CD4-positive, alpha-beta T cell (primary cell): ENCODE measurements around the gene PPT1. TPM values are rescaled to one million over a fixed set of nuclear protein-coding genes. Genes with fewer than 3 reads are reported as not detected.

ENCODE experiments used
- ATAC-seq: fragments of 200-7000 bp; cut with Tn5 transposase; one replicate; pipeline ENCODE4 v1.10.0; 2022; ENCODE audit warnings: mild to moderate bottlenecking; ENCODE audit not compliant: poor library complexity
- CTCF ChIA-PET: fragments of 350-600 bp; sonication (Branson Sonifier 250); formaldehyde crosslinking; loops from one replicate; lab custom pipeline; 2021; ENCODE audit warnings: antibody characterized with exemption, inconsistent platforms; lab: Charles Lee
- POLR2A ChIA-PET: fragments of 350-600 bp; sonication (Branson Sonifier 250); formaldehyde crosslinking; loops from one replicate; lab custom pipeline; 2021; ENCODE audit warnings: antibody characterized with exemption, inconsistent platforms; lab: Charles Lee
- DNase-seq, 14 experiments: peaks; one replicate each; pipeline ENCODE4 v3.0.0-alpha.2; 2013 to 2020; ENCODE audit warnings: mixed read lengths in 2 of 14
- H3K27ac ChIP-seq, 2 donors: one replicate each; pipeline versions ENCODE4 v1.5.1 to v1.7.0; 2013; ENCODE audit warnings: low read length in 2 of 2, low read depth in 1 of 2, mild to moderate bottlenecking in 1 of 2
- H3K27me3 ChIP-seq, 2 experiments: 1 replicate in 1 of 2; 2 replicates in 1 of 2; pipeline versions ENCODE4 v1.6.1 to v1.7.0; 2013; ENCODE audit warnings: low read length in 2 of 2, control low read depth in 1 of 2, mild to moderate bottlenecking in 1 of 2, moderate library complexity in 1 of 2; ENCODE audit not compliant: insufficient read depth in 2 of 2, control insufficient read depth in 1 of 2
- H3K36me3 ChIP-seq: one replicate; pipeline ENCODE4 v1.6.1; 2013; ENCODE audit warnings: low read length, control low read depth; ENCODE audit not compliant: insufficient read depth
- H3K4me1 ChIP-seq: one replicate; pipeline ENCODE4 v1.6.1; 2013; ENCODE audit warnings: low read length, control low read depth; ENCODE audit not compliant: insufficient read depth
- H3K4me3 ChIP-seq: one replicate; pipeline ENCODE4 v1.5.1; 2013; ENCODE audit warnings: mild to moderate bottlenecking, low read length, moderate library complexity
- H3K9me3 ChIP-seq, 2 experiments: 1 replicate in 1 of 2; 2 replicates in 1 of 2; pipeline versions ENCODE4 v1.6.1 to v1.7.0; 2013; ENCODE audit warnings: low read length in 2 of 2, mild to moderate bottlenecking in 2 of 2, control low read depth in 1 of 2, moderate library complexity in 1 of 2; ENCODE audit not compliant: control insufficient read depth in 1 of 2, insufficient read depth in 1 of 2
- H3K27ac Mint-ChIP-seq: one replicate; pipeline ENCODE4 v1.8.0; 2020; ENCODE audit warnings: mixed read lengths
- H3K27me3 Mint-ChIP-seq: one replicate; pipeline ENCODE4 v1.8.0; 2021; ENCODE audit warnings: mixed read lengths
- H3K36me3 Mint-ChIP-seq: one replicate; pipeline ENCODE4 v1.8.0; 2021; ENCODE audit warnings: low read depth, mixed read lengths
- H3K4me1 Mint-ChIP-seq: one replicate; pipeline ENCODE4 v1.8.0; 2021; ENCODE audit warnings: low read depth, mixed read lengths
- H3K4me3 Mint-ChIP-seq: one replicate; pipeline ENCODE4 v1.8.0; 2020; ENCODE audit warnings: mild to moderate bottlenecking, mixed read lengths
- H3K9me3 Mint-ChIP-seq: one replicate; pipeline ENCODE4 v1.8.0; 2020; ENCODE audit warnings: mixed read lengths
- intact Hi-C, 2 experiments: fragments of 100-400 bp; cut with DNase I in 1 of 2; cut with micrococcal nuclease in 1 of 2; formaldehyde crosslinking; loops; one replicate each; pipeline versions ENCODE4 v1.15.1 to v1.9.0; 2023 to 2025; cut with DNase I, micrococcal nuclease
- total RNA-seq, 174 experiments: library from RNA in 2 of 174; stranded (reverse) in 2 of 174; gene quantifications; one replicate each; pipeline ENCODE4 v1.2.3 and lab custom pipeline; 2021 to 2026
- TF ChIP-seq, protein P1 (sequence below): fragments of 200-600 bp; IDR thresholded peaks from one replicate; pipeline ENCODE4 v1.8.0; 2022; ENCODE audit warnings: antibody characterized with exemption, mild to moderate bottlenecking

Gene PPT1
- total RNA-seq, 2 experiments from 2014 or later: 31.9 to 34.5 TPM

DNA sequence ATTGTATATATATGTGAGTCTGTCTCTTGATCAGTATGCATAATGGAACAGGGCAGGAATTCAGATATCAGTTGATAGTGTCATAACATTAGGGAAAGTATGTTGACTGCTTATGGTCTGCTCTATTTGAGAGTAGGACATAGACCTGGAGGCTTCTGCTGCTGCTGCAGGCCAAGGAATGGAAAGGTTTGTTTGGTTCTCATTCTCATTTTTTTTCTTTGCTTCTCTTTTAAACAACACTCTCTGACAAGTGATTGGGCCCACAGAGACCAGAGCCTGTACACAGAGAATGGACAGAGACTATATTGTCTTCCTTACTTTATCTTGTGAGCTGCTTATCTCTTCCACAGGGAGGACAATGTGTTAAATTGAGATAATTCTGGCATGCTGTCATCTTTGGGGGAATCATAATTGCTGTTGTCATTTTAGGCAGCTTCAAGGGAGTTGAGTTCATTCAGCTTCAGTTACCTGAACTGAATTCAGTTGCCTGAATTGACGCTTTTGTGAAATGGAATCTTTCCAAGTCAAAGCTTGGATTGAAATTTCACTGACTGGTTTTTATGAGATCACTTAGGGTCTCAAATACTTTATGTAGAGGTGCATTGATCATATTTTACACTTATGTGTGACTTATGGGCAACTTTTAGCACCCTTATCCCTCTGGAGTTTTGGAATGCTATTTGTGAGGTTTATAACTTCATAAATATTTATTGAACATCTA is 39.6 kb downstream of the PPT1 start:
- Mint-ChIP-seq H3K36me3 (peaks cover 82% of the 10 kb centered on the region), H3K4me1 (peaks cover 98% of the 10 kb centered on the region), H3K27ac (peak overlapping the region; percentile 95), H3K4me3 (peak overlapping the region; percentile 62), H3K27me3 (no peaks in the 10 kb centered on the region), H3K9me3 (no peaks in the 10 kb centered on the region)
- peak overlapping the region; percentile 59 to 62 for H3K27ac ChIP-seq
- POLR2A ChIA-PET: interaction anchor here (1.0 to 6.3 kb wide), 4 partner anchors 10 to 17 kb away, joined by 3 to 56 read pairs (median 6); partner anchors contain the start of gene CAP1
- peaks cover 62% of the 10 kb centered on the region for H3K36me3 ChIP-seq
- TF ChIP-seq, protein P1, sequence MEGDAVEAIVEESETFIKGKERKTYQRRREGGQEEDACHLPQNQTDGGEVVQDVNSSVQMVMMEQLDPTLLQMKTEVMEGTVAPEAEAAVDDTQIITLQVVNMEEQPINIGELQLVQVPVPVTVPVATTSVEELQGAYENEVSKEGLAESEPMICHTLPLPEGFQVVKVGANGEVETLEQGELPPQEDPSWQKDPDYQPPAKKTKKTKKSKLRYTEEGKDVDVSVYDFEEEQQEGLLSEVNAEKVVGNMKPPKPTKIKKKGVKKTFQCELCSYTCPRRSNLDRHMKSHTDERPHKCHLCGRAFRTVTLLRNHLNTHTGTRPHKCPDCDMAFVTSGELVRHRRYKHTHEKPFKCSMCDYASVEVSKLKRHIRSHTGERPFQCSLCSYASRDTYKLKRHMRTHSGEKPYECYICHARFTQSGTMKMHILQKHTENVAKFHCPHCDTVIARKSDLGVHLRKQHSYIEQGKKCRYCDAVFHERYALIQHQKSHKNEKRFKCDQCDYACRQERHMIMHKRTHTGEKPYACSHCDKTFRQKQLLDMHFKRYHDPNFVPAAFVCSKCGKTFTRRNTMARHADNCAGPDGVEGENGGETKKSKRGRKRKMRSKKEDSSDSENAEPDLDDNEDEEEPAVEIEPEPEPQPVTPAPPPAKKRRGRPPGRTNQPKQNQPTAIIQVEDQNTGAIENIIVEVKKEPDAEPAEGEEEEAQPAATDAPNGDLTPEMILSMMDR: no peak
- H3K27me3 ChIP-seq: no peaks in the 10 kb centered on the region
- peaks cover 72% of the 10 kb centered on the region for H3K4me1 ChIP-seq
- intact Hi-C loops: loop anchor here (2.0 to 5.0 kb wide), 2 partner anchors 17 to 200 kb away; partner anchors contain the start of genes CAP1 (in 1 of the 2) and ZMPSTE24 (in 1 of the 2)
- no peak overlapping the region for H3K4me3 ChIP-seq
- no peak for ATAC-seq
- CTCF ChIA-PET: interaction anchor here (0.5 to 1.4 kb wide), 5 partner anchors 10 to 43 kb away, joined by 3 to 5 read pairs (median 4); no protein-coding TSS in a partner anchor
- DNase-seq: no peak
- H3K9me3 ChIP-seq: no peaks in the 10 kb centered on the region

DNA sequence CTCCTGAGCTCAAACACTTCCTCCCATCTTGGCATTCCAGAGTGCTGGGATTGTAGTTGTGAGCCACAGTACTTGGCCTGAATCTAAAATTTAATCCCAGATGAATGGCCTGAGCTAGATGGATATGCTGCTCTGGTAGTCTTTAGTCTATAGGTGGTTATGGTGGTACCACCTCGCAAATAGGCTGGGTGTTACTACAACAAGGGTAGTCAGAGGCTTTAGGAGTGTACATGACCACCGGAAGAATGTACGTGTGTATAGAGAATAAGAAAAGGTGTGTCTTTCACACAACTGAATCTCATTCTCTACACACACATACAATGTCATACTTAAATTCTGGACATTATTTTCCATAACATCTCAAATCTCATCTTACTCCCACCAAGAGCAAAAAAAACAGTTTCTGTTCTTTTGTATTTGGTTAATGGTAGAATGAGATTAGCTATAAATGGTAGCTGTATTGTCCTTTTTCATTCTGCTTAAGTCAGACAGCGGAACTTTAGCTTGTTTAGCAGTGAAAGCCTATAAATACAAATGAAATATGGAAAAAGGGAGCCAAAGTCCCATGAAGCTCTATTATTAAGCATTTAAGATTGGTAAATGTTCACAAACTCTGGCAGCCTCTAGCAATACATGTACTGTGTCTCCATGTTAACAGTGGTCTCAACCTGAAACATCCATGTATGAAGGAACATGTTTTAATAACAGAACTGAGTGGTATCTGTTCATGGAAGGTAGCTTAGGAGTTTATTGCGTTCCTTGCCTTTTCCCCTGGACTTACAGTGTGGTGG is 40.3 kb downstream of the PPT1 start:
- DNase-seq (no peak), ATAC-seq (no peak)
- Mint-ChIP-seq H3K4me3 (peak overlapping the region; percentile 64), H3K36me3 (peaks cover 82% of the 10 kb centered on the region), H3K9me3 (no peaks in the 10 kb centered on the region), H3K27me3 (no peaks in the 10 kb centered on the region), H3K27ac (peak overlapping the region; percentile 95), H3K4me1 (peaks cover 98% of the 10 kb centered on the region)
- Histone ChIP-seq H3K4me3 (no peak overlapping the region), H3K9me3 (no peaks in the 10 kb centered on the region), H3K4me1 (peaks cover 70% of the 10 kb centered on the region), H3K36me3 (peaks cover 61% of the 10 kb centered on the region), H3K27me3 (no peaks in the 10 kb centered on the region), H3K27ac (peak overlapping the region; percentile 55 to 62)
- TF ChIP-seq, protein P1: no peak
- intact Hi-C loops: loop anchor here in 1 of 2 experiments (5.0 kb wide), 1 partner anchor 201 kb away; the partner anchor contains the start of gene ZMPSTE24
- ChIA-PET CTCF (interaction anchor here (0.5 to 1.3 kb wide), 4 partner anchors 9 to 43 kb away, joined by 3 to 5 read pairs (median 4); no protein-coding TSS in a partner anchor), POLR2A (interaction anchor here (1.2 to 6.3 kb wide), 3 partner anchors 9 to 16 kb away, joined by 3 to 56 read pairs (median 8); partner anchors contain the start of gene CAP1)

DNA sequence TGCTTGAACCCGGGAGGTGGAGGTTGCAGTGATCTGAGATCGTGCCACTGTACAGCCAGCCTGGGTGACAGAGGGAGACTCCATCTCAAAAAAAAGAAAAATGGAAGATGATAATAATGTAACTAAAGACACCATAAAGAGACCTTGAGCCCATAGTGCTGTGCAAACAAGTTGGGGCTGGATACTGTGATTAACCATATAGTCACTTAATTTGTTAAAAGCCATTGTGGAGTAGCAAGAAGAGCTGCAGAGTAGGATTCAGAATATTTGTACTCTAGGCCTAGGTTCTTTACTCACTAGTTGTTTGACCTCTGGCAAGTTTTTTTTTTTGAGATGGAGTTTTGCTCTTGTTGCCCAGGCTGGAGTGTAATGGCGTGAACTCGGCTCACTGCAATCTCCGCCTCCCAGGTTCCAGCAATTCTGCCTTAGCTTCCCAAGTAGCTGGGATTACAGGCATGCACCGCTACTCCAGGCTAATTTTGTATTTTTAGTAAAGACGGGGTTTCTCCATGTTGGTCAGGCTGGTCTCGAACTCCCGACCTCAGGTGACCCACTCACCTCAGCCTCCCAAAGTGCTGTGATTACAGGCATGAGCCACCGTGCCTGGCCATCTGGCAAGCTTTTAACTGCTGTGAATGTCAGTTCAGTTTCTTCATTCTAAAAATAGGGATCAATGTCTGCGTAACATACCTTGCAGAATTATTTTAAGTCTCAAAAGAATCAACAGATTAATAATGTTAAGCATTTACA is 43.7 kb downstream of the PPT1 start:
- peaks cover 75% of the 10 kb centered on the region for H3K4me1 ChIP-seq
- H3K27me3 Mint-ChIP-seq: no peaks in the 10 kb centered on the region
- no peak overlapping the region for H3K4me3 ChIP-seq
- H3K4me1 Mint-ChIP-seq: peaks cover 93% of the 10 kb centered on the region
- peaks cover 56% of the 10 kb centered on the region for H3K36me3 ChIP-seq
- H3K4me3 Mint-ChIP-seq: peak overlapping the region; percentile 15
- intact Hi-C loops: no loop called here
- H3K27ac ChIP-seq: no peak overlapping the region
- ChIA-PET POLR2A (interaction anchor here (0.5 kb wide), 1 partner anchor 9 kb away, joined by 4 read pairs; no protein-coding TSS in a partner anchor), CTCF (no interaction called here)
- H3K9me3 Mint-ChIP-seq: no peaks in the 10 kb centered on the region
- H3K36me3 Mint-ChIP-seq: peaks cover 76% of the 10 kb centered on the region
- H3K27me3 ChIP-seq: no peaks in the 10 kb centered on the region
- ATAC-seq: no peak
- H3K27ac Mint-ChIP-seq: peak overlapping the region; percentile 95
- TF ChIP-seq, protein P1: no peak
- no peaks in the 10 kb centered on the region for H3K9me3 ChIP-seq
- DNase-seq: no peak
